Measurements from ENCODE around the gene CADM1. TPM values are rescaled to one million over a fixed set of nuclear protein-coding genes. Genes with fewer than 3 reads are reported as not detected.

CADM1 gene
- total RNA-seq, 1 experiment from 2014 or later: 0.79 TPM

DNA sequence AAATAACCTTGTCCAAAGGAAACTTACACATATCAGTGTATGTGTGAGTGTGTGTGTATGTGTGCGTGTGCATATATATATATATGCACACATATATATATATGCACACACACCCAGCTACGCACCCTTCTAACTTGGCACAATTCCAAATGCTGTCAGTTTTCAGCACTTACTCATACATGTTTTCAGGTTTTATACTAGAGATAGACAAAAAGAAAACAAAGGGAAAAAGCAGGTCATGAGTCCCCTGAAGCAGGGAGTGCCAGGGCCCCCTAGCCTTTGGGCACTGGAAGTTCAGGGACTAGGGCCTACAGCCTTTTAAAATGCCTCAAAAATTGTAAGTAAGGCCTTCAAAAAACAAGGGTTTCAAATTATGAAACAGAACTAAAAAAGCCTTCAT, 265.4 kb downstream of the CADM1 start:
- TF ChIP-seq ZNF274 (IDR thresholded peaks at IDR 0.05; ENCODE audit: low read depth, low read length): no peak
- TF ChIP-seq CEBPB (IDR thresholded peaks at IDR 0.05; ENCODE audit: low read depth): no peak
- TF ChIP-seq TCF7L2 (IDR thresholded peaks at IDR 0.05; ENCODE audit: borderline replicate concordance, extremely low read depth, insufficient read depth, insufficient read length): no peak
- TF ChIP-seq, protein P1, sequence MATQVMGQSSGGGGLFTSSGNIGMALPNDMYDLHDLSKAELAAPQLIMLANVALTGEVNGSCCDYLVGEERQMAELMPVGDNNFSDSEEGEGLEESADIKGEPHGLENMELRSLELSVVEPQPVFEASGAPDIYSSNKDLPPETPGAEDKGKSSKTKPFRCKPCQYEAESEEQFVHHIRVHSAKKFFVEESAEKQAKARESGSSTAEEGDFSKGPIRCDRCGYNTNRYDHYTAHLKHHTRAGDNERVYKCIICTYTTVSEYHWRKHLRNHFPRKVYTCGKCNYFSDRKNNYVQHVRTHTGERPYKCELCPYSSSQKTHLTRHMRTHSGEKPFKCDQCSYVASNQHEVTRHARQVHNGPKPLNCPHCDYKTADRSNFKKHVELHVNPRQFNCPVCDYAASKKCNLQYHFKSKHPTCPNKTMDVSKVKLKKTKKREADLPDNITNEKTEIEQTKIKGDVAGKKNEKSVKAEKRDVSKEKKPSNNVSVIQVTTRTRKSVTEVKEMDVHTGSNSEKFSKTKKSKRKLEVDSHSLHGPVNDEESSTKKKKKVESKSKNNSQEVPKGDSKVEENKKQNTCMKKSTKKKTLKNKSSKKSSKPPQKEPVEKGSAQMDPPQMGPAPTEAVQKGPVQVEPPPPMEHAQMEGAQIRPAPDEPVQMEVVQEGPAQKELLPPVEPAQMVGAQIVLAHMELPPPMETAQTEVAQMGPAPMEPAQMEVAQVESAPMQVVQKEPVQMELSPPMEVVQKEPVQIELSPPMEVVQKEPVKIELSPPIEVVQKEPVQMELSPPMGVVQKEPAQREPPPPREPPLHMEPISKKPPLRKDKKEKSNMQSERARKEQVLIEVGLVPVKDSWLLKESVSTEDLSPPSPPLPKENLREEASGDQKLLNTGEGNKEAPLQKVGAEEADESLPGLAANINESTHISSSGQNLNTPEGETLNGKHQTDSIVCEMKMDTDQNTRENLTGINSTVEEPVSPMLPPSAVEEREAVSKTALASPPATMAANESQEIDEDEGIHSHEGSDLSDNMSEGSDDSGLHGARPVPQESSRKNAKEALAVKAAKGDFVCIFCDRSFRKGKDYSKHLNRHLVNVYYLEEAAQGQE (IDR thresholded peaks at IDR 0.05; ENCODE audit: low read depth): no peak
- no peak for TF ChIP-seq CBX3 (IDR thresholded peaks at IDR 0.05; ENCODE audit: low read depth)
- TF ChIP-seq YY1 (IDR thresholded peaks at IDR 0.05; ENCODE audit: extremely low read depth, insufficient replicate concordance, low read depth, low read length): no peak

More for the DNA sequence above, 265.4 kb downstream of the CADM1 start:
- peaks cover 0 to under 1% of the 10 kb centered on the region in 2 experiments; a peak in 2 of 4 replicates for H3K9me3 ChIP-seq (ENCODE audit: control insufficient read depth in 1 of 2, insufficient read depth in 1 of 2, low read depth in 1 of 2, low read length in 2 of 2)
- ATAC-seq (no peak), DNase-seq (ENCODE audit: low read depth, low spot score) (no peak)
- POLR2A ChIA-PET: no interaction called here
- no peaks in the 10 kb centered on the region for H3K27me3 ChIP-seq (ENCODE audit: insufficient read depth, low read length)
- no peaks in the 10 kb centered on the region for H3K36me3 ChIP-seq (ENCODE audit: control insufficient read depth in 1 of 2, insufficient read depth in 2 of 2, low read length in 2 of 2)
- no peaks in the 10 kb centered on the region for H3K79me2 ChIP-seq (ENCODE audit: insufficient read depth, low read length)
- CTCF ChIA-PET: no interaction called here
- no TSS peak for BruUV-seq (replicated peaks)
- intact Hi-C loops (cut with micrococcal nuclease): no loop called here
- no peak overlapping the region for H2AFZ ChIP-seq (ENCODE audit: low read depth, low read length, poor library complexity, severe bottlenecking)
- H3K4me3 ChIP-seq (replicated peaks in 1 of 2; ENCODE audit: low read depth in 1 of 2, low read length in 2 of 2): no peak overlapping the region
- no peak overlapping the region for H3K9ac ChIP-seq (ENCODE audit: low read length)
- H3K9me2 ChIP-seq (ENCODE audit: insufficient read depth): no peaks in the 10 kb centered on the region
- no peak overlapping the region for H3K4me2 ChIP-seq (ENCODE audit: low read length)
- H4K20me1 ChIP-seq (ENCODE audit: insufficient read depth): no peaks in the 10 kb centered on the region
- H3K27ac ChIP-seq (ENCODE audit: low read depth, low read length): no peak overlapping the region
- RAD21 ChIA-PET (ENCODE audit: low non-redundant PET in 1 of 2, low total read pairs in 2 of 2, uncharacterized antibody in 2 of 2, unreplicated experiment in 2 of 2): no interaction called here
- H3K4me1 ChIP-seq (ENCODE audit: control insufficient read depth in 1 of 2, insufficient read depth in 2 of 2, low read length in 2 of 2): no peaks in the 10 kb centered on the region

All from HCT116 (cell line).